ENCODE results near the gene STRIP2.
"Not testable (repeated sequence)": the region's sequence is repeated elsewhere in the genome, so short reads cannot be mapped to it uniquely, and the experiment has no call there.

STRIP2 gene

DNA sequence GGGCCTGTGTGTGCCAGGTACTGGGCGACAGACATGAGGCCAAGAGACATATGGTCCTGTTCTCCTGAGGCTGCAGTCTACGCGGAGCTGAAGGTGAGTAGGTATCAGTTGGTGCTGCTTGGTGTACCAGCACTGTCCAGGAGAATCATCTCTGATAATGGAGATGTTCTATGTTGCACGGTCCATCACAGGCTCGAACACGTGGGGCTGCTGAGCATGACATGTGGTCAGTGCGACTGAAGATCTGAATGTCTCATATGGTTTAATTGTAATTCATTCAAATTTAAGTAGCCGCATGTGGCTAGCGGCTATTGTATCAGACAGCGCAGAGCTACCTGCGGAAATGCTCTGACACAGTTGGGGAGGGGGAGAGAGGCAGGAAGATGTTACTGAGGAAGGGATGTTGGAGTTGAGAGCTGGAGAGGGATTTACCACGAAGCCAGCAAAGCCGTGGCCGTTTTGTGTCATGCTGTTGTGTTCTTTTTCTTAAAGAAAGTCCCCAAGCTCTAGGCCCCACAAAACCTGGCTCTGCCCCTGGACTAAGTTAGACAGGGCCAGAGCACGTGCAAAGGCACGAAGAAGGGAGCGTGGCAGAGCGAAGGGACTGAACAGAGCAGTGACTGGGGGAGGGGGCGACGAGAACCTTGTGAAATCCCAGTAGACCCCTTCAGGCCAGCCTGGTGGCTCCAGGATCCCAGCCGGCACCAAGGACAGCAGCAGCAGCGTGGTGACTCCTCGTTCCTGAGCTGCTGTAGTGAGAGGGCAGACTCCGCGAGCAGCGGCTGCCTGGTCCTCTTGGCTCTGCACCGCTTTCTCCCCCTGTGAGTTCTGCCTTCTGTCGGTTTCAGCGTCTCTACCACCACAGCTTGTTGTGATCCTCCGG lies 88.1 kb downstream of the STRIP2 start:
- Histone ChIP-seq H3K4me3 (ENCODE audit: low read length) (no peak overlapping the region), H3K27me3 (ENCODE audit: control insufficient read depth, insufficient read depth, low read length) (peaks cover 3% of the 10 kb centered on the region)

DNA sequence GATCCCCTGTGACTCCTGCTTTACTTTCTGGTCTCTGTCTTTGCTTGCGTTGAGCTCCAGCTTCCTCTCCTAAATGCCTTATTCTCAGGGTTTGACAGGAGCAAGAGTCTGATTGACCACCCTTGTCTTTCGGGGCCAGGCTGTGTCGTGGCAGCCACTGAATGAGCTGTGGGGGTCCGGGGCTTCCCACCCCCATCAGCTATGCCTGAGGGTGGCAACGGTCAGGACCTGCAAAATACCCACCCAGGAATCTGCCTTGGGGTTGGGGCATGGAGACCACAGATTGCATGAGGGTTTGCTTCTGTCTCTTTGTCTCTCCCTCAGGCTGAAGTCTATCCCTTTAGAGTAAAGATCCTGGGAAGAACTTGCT lies 88.7 kb downstream of the STRIP2 start:
- H3K27ac ChIP-seq (ENCODE audit: low read length), result no peak overlapping the region
- H3K9me3 ChIP-seq (ENCODE audit: control insufficient read depth, low read depth, low read length), result no peaks in the 10 kb centered on the region
- peaks cover 3% of the 10 kb centered on the region for H3K27me3 ChIP-seq (ENCODE audit: control insufficient read depth, insufficient read depth, low read length)
- peaks cover 6% of the 10 kb centered on the region for H3K4me1 ChIP-seq (ENCODE audit: control insufficient read depth, low read depth, low read length)
- H3K4me3 ChIP-seq (ENCODE audit: low read length), result no peak overlapping the region
- H3K36me3 ChIP-seq (ENCODE audit: control insufficient read depth, low read depth, low read length), result no peaks in the 10 kb centered on the region
- no peak overlapping the region for H3K9ac ChIP-seq (ENCODE audit: low read length)

More for the DNA sequence above, 88.1 kb downstream of the STRIP2 start:
- Histone ChIP-seq H3K4me1 (ENCODE audit: control insufficient read depth, low read depth, low read length) (peaks cover 6% of the 10 kb centered on the region), H3K9me3 (ENCODE audit: control insufficient read depth, low read depth, low read length) (no peaks in the 10 kb centered on the region), H3K36me3 (ENCODE audit: control insufficient read depth, low read depth, low read length) (no peaks in the 10 kb centered on the region), H3K9ac (ENCODE audit: low read length) (no peak overlapping the region), H3K27ac (ENCODE audit: low read length) (no peak overlapping the region)

DNA sequence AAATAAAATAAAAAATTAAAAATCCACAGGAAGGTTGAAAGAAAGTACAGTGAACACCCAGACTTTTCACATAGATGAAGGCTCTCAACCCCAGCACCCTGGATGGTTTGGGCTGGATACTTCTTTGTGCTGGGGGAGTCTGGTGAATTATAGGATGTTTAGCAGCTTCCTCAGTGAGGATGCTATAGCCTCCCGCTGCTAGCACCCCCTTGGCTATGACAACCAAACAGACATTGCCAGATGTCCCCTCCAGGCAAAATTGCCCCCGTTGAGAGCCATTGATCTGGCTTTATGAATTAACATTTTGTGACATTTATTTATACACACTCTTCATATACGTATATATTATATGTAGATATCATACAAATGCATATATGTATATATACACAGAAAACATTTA lies 89.7 kb downstream of the STRIP2 start:
- Histone ChIP-seq H3K4me3 (ENCODE audit: low read length) (no peak overlapping the region), H3K9me3 (ENCODE audit: control insufficient read depth, low read depth, low read length) (no peaks in the 10 kb centered on the region), H3K27ac (ENCODE audit: low read length) (no peak overlapping the region), H3K36me3 (ENCODE audit: control insufficient read depth, low read depth, low read length) (no peaks in the 10 kb centered on the region), H3K9ac (ENCODE audit: low read length) (no peak overlapping the region), H3K27me3 (ENCODE audit: control insufficient read depth, insufficient read depth, low read length) (peaks cover 3% of the 10 kb centered on the region), H3K4me1 (ENCODE audit: control insufficient read depth, low read depth, low read length) (peaks cover 6% of the 10 kb centered on the region)

DNA sequence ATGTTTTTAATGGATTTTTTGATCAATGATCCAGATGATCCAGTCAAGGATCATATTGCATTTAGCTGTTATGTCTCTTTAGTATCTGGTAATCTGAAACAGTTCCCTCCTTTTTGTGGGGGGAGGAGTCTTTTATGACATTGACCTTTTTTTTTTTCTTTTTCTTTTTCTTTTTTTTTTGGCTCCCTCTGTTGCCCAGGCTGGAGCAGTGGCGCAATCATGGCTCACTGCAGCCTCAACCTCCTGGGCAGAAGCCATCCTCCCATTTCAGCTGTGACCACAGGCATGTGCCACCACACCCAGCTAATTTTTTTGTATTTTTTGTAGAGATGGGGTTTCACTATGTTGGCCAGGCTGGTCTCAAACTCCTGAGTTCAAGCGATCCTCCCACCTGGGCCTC lies 90.2 kb downstream of the STRIP2 start:
- not testable (repeated sequence) for H3K27me3 ChIP-seq (ENCODE audit: control insufficient read depth, insufficient read depth, low read length); H3K4me3 ChIP-seq (ENCODE audit: low read length); H3K4me1 ChIP-seq (ENCODE audit: control insufficient read depth, low read depth, low read length); H3K9me3 ChIP-seq (ENCODE audit: control insufficient read depth, low read depth, low read length); H3K9ac ChIP-seq (ENCODE audit: low read length); H3K36me3 ChIP-seq (ENCODE audit: control insufficient read depth, low read depth, low read length); H3K27ac ChIP-seq (ENCODE audit: low read length)

DNA sequence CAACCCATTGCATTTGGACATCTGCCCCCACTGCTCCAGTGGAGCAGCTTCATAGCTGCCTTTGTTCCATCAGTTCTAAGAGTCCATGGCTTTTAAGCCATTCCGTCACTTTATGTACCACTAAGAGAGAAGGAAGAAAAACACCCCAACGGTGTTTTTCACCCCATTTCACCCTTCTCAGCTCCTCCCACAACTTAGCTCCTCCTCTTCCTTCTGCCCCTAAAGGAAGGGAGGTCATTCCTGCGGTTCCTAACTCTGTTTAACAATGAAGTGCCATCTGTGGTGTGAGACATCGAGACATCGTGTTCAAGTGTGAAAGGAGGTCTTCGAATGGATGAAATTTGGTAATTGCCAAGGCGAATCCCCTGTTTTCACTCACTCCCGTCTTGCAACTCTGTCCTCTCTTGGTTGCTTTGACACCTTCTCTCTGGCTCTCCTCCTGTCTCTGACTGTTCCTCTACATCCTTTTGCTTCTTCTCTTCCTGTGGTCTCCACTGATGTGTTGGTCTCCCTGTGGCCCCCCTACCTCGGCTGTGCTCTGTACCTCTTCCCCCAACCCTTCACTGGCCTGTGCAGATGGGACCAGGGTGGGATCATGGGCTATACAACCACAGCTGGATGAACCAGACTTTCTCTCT lies 91.1 kb downstream of the STRIP2 start:
- H3K9me3 ChIP-seq (ENCODE audit: control insufficient read depth, low read depth, low read length), result no peaks in the 10 kb centered on the region
- H3K9ac ChIP-seq (ENCODE audit: low read length), result no peak overlapping the region
- no peaks in the 10 kb centered on the region for H3K36me3 ChIP-seq (ENCODE audit: control insufficient read depth, low read depth, low read length)
- no peak overlapping the region for H3K27ac ChIP-seq (ENCODE audit: low read length)
- no peak overlapping the region for H3K4me3 ChIP-seq (ENCODE audit: low read length)
- H3K4me1 ChIP-seq (ENCODE audit: control insufficient read depth, low read depth, low read length), result peaks cover 3% of the 10 kb centered on the region
- H3K27me3 ChIP-seq (ENCODE audit: control insufficient read depth, insufficient read depth, low read length), result peaks cover 3% of the 10 kb centered on the region

DNA sequence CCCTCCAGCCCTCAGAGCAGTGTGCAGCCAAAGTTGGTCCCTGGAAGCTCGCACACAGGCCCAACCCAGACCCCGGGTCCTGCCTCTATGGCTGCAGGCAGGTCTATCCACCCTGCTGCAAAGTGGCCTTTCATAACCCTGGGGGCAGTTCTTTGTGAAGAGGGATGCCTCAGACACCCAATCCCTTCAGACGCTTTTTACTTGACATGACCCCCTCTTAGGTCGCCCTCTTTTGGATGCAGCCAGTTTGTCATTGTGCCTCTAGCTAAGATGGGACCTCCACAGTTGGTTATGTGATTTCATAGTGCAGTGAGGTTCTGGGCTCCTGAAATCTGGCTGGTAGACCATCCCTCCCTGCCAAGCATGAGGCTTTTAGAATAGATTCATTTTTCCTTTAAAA lies 95.4 kb downstream of the STRIP2 start:
- H3K36me3 ChIP-seq (ENCODE audit: control insufficient read depth, low read depth, low read length), result no peaks in the 10 kb centered on the region
- H3K9ac ChIP-seq (ENCODE audit: low read length), result no peak overlapping the region
- no peaks in the 10 kb centered on the region for H3K27me3 ChIP-seq (ENCODE audit: control insufficient read depth, insufficient read depth, low read length)
- no peak overlapping the region for H3K27ac ChIP-seq (ENCODE audit: low read length)
- H3K9me3 ChIP-seq (ENCODE audit: control insufficient read depth, low read depth, low read length), result no peaks in the 10 kb centered on the region
- peaks cover 4% of the 10 kb centered on the region for H3K4me1 ChIP-seq (ENCODE audit: control insufficient read depth, low read depth, low read length)
- H3K4me3 ChIP-seq (ENCODE audit: low read length), result no peak overlapping the region

DNA sequence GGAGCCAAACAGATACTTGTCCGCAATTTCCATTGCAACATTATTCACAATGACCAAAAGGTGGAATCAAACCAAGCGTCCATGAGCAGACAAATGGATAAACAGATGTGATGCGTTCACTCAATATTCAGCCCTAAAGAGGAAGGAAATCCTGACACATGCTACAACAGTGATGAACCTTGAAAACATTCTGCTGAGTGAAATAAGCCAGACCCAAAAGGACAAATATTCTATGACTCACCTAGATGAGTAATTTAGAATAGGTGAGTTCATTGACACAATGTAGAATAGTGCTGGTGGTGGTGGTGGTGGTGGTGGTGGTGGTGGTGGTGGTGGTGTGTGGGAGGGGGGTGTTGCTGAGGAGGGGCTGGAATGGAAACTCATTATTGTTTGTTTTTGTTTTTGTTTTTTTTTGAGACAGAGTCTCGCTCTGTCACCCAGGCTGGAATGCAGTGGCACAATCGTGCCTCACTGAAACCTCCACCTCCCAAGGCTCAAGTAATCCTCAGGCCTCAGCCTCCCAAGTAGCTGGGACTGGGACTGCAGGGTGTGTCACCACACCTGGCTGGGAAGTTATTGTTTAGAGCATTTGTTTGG lies 96.7 kb downstream of the STRIP2 start:
- H3K9ac ChIP-seq (ENCODE audit: low read length), result no peak overlapping the region
- H3K4me1 ChIP-seq (ENCODE audit: control insufficient read depth, low read depth, low read length), result peaks cover 4% of the 10 kb centered on the region
- H3K27ac ChIP-seq (ENCODE audit: low read length), result no peak overlapping the region
- H3K36me3 ChIP-seq (ENCODE audit: control insufficient read depth, low read depth, low read length), result no peaks in the 10 kb centered on the region
- no peaks in the 10 kb centered on the region for H3K9me3 ChIP-seq (ENCODE audit: control insufficient read depth, low read depth, low read length)
- no peaks in the 10 kb centered on the region for H3K27me3 ChIP-seq (ENCODE audit: control insufficient read depth, insufficient read depth, low read length)
- H3K4me3 ChIP-seq (ENCODE audit: low read length), result no peak overlapping the region

DNA sequence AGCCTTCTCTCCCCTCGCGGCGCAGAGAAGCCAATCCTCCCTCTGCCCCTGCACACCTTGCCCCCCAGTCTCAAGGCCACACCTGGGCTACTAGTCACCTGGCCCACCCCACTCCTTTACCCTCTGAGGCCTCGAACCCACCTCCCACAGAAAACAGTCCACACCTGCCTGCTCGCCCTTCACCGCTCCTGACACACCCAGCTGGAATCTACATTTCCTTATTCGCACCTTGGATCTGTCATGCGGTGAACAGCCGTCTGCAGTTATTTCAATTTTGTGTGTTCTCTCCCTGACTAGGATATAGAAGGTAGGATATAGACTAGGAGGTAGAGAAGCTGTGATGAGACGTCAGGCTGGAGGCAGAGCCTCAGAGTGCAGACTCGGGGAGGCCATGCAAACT lies 97.5 kb downstream of the STRIP2 start:
- no peak overlapping the region for H3K9ac ChIP-seq (ENCODE audit: low read length)
- H3K36me3 ChIP-seq (ENCODE audit: control insufficient read depth, low read depth, low read length), result no peaks in the 10 kb centered on the region
- H3K4me1 ChIP-seq (ENCODE audit: control insufficient read depth, low read depth, low read length), result peaks cover 4% of the 10 kb centered on the region
- H3K27ac ChIP-seq (ENCODE audit: low read length), result no peak overlapping the region
- no peaks in the 10 kb centered on the region for H3K9me3 ChIP-seq (ENCODE audit: control insufficient read depth, low read depth, low read length)
- no peaks in the 10 kb centered on the region for H3K27me3 ChIP-seq (ENCODE audit: control insufficient read depth, insufficient read depth, low read length)
- H3K4me3 ChIP-seq (ENCODE audit: low read length), result no peak overlapping the region

DNA sequence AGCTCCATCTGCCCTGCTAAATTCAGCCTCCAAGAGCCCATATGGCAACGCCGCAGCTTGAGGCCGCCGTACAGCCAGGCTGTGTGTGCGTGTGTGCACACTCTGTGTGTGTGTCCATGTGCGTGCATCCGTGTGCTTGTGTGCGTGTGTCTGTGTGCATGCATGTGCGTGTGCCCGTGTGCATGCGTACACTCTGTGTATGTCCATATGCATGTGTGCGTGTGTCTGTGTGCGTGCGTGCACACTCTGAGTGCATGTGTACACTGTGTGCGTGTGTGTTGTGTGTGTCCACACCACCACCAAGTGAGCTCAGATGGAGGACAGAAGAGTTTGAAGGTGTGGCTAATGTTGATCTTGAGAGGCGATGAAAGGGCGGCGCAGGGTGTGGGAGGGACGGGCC lies 98.1 kb downstream of the STRIP2 start:
- Histone ChIP-seq H3K27ac (ENCODE audit: low read length) (no peak overlapping the region), H3K9me3 (ENCODE audit: control insufficient read depth, low read depth, low read length) (no peaks in the 10 kb centered on the region), H3K4me1 (ENCODE audit: control insufficient read depth, low read depth, low read length) (peaks cover 4% of the 10 kb centered on the region), H3K9ac (ENCODE audit: low read length) (no peak overlapping the region), H3K27me3 (ENCODE audit: control insufficient read depth, insufficient read depth, low read length) (no peaks in the 10 kb centered on the region), H3K36me3 (ENCODE audit: control insufficient read depth, low read depth, low read length) (no peaks in the 10 kb centered on the region), H3K4me3 (ENCODE audit: low read length) (no peak overlapping the region)

DNA sequence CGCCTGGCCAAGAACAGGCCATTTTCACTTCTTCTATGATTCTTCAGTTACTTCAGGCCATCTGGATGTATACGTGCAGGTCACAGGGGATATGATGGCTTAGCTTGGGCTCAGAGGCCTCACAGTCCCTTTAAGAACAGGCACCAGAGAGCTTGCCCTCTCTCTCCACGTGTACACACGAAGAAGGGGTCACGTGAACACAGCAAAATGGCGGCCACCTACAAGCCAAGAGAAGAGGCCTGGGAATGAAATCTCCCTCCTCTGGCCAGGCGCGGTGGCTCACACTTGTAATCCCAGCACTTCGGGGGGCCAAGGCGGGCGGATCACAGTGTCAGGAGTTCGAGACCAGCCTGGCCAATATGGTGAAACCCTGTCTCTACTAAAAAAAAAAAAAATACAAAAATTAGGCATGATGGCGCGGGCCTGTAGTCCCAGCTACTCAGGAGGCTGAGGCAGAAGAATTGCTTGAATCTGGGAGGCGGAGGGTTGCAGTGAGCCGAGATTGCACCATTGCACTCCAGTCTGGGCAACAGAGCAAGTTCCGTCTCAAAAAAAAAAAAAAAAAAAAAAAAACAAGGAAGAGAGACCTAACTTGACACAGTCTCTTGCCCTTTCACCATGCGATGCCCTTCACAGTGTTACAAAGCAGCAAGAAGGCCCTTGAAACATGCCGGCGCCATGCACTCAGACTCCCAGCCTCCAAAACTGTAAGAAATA lies 100.5 kb downstream of the STRIP2 start:
- H3K4me1 ChIP-seq (ENCODE audit: control insufficient read depth, low read depth, low read length); H3K9ac ChIP-seq (ENCODE audit: low read length); H3K27me3 ChIP-seq (ENCODE audit: control insufficient read depth, insufficient read depth, low read length); H3K4me3 ChIP-seq (ENCODE audit: low read length); H3K36me3 ChIP-seq (ENCODE audit: control insufficient read depth, low read depth, low read length); H3K9me3 ChIP-seq (ENCODE audit: control insufficient read depth, low read depth, low read length); H3K27ac ChIP-seq (ENCODE audit: low read length): not testable (repeated sequence)

DNA sequence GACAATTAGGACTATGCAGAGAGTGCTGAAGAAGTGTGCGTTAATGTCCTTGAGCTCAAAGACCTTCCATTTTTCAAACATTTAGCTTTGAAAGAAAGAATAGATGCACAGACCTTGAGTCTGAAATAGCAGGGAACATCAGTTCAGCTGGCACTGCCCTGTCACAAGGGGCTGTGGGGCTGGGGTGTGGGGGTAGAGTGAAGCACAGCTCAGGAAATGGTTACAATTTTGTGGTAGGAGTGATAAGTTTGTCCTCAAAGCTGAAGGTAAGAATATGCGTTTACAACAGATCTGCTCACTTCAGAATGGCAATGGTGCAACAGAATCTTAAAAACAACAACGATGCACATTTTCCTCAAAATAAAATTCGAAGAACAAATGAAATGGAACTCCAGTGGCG lies 101.7 kb downstream of the STRIP2 start:
- no peaks in the 10 kb centered on the region for H3K9me3 ChIP-seq (ENCODE audit: control insufficient read depth, low read depth, low read length)

More for the DNA sequence above, 101.7 kb downstream of the STRIP2 start:
- H3K27ac ChIP-seq (ENCODE audit: low read length), result no peak overlapping the region
- H3K27me3 ChIP-seq (ENCODE audit: control insufficient read depth, insufficient read depth, low read length), result no peaks in the 10 kb centered on the region
- no peak overlapping the region for H3K9ac ChIP-seq (ENCODE audit: low read length)
- peaks cover 4% of the 10 kb centered on the region for H3K4me1 ChIP-seq (ENCODE audit: control insufficient read depth, low read depth, low read length)
- no peaks in the 10 kb centered on the region for H3K36me3 ChIP-seq (ENCODE audit: control insufficient read depth, low read depth, low read length)
- H3K4me3 ChIP-seq (ENCODE audit: low read length), result no peak overlapping the region
